ENCODE results near the gene ALG13.

DNA sequence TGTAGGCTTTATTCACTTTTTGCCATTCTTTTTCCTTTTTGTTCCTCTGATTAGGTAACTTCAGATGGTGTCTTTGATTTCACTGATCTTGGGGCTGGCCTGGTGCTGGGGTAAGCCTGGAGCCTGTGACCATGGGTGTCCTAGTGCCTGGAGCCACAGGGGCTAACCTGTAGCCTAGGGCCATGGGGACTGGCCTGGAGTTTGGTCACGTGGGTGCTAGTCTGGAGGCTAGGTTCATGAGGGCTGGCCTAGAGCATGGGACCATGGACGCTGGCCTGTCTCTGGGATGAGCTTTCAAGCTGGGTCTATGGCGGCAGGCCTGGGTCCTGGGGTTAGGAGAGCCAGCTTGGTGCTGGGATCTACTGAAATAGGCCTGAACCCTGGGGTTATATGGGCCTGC, 32.2 kb upstream of the ALG13 start:
- TF ChIP-seq, protein P1, sequence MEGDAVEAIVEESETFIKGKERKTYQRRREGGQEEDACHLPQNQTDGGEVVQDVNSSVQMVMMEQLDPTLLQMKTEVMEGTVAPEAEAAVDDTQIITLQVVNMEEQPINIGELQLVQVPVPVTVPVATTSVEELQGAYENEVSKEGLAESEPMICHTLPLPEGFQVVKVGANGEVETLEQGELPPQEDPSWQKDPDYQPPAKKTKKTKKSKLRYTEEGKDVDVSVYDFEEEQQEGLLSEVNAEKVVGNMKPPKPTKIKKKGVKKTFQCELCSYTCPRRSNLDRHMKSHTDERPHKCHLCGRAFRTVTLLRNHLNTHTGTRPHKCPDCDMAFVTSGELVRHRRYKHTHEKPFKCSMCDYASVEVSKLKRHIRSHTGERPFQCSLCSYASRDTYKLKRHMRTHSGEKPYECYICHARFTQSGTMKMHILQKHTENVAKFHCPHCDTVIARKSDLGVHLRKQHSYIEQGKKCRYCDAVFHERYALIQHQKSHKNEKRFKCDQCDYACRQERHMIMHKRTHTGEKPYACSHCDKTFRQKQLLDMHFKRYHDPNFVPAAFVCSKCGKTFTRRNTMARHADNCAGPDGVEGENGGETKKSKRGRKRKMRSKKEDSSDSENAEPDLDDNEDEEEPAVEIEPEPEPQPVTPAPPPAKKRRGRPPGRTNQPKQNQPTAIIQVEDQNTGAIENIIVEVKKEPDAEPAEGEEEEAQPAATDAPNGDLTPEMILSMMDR (conservative IDR thresholded peaks at IDR 0.05): no peak
- TF ChIP-seq ZFX (IDR thresholded peaks at IDR 0.05): no peak

All from C4-2B (cell line).